Measurements from ENCODE around the gene TMEM200A. TPM values are rescaled to one million over a fixed set of nuclear protein-coding genes. Genes with fewer than 3 reads are reported as not detected.

Gene TMEM200A
- total and polyA plus RNA-seq, 7 donors = 0.71 to 10.2 (median 4.4) TPM

DNA sequence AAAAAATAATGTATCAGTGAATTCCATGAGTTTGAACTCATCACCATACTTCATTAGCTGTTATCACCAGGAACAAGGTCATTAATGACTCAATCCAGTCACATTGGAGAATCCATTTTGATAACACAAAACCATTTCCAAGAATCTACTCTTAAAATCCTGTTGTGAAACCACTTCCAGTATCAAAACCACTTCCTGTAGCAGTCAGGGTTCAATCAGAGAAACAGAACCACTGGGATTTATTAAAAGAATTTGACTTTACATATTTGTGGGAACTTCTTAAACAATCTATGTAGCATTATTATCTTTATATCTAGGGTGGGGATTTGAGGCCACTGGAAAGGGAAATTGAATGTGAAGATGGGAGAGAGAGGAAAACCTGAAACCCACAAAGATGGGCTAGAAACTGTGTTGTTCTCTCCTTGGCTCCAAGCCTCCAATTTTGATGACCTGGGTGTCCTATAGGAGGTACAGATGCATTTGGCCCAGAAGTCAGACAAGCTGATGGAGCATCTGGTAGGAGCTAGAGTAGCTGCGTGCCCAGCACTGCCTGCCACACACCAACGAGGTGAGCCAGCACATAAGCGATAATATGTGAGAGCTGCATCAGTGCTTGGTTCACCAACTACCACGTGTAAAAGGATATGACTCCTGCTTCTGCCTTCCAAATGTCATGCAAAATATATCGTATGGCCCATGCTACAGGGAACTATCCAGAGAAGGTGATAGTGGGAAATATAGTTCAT lies 117.0 kb downstream of the TMEM200A start:
- Histone ChIP-seq H3K36me3 (no peaks in the 10 kb centered on the region), H3K4me1 (no peaks in the 10 kb centered on the region), H3K9me3 (peaks cover 0 to 3% (median 0%) of the 10 kb centered on the region in 4 donors), H3K27me3 (no peaks in the 10 kb centered on the region), H3K4me3 (no peak overlapping the region), H3K27ac (no peak overlapping the region)
- 87% methylated on average over 5 of the region's 5 CpGs for WGBS, 2 donors
- TF ChIP-seq, protein P1, sequence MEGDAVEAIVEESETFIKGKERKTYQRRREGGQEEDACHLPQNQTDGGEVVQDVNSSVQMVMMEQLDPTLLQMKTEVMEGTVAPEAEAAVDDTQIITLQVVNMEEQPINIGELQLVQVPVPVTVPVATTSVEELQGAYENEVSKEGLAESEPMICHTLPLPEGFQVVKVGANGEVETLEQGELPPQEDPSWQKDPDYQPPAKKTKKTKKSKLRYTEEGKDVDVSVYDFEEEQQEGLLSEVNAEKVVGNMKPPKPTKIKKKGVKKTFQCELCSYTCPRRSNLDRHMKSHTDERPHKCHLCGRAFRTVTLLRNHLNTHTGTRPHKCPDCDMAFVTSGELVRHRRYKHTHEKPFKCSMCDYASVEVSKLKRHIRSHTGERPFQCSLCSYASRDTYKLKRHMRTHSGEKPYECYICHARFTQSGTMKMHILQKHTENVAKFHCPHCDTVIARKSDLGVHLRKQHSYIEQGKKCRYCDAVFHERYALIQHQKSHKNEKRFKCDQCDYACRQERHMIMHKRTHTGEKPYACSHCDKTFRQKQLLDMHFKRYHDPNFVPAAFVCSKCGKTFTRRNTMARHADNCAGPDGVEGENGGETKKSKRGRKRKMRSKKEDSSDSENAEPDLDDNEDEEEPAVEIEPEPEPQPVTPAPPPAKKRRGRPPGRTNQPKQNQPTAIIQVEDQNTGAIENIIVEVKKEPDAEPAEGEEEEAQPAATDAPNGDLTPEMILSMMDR (IDR thresholded peaks at IDR 0.05) = no peak
- TF ChIP-seq EP300 (IDR thresholded peaks at IDR 0.05) (no peak), POLR2A (IDR thresholded peaks at IDR 0.05) (no peak), POLR2AphosphoS5 (IDR thresholded peaks at IDR 0.05) (no peak)
- intact Hi-C loops (cut with DNase I) = no loop called here
- no peak for DNase-seq

DNA sequence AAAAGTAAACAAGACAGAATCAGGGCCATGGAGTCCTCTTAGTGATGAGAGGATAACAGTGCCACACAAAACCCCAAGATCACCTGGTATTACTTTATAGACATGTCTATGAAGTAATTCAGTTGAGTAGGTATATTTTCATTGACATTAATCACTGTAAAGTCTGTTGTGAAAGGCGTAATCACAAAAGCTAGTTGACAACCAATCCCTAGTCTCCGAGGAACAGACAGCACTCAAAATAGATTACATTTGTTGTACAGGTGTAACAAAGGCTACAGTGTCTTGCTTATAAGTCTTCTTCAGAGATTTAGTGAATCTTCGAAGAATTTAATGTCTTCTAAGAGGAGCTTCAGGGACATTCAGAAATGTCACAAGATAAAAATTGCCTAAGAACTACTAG lies 120.1 kb downstream of the TMEM200A start:
- DNase-seq = no peak
- Histone ChIP-seq H3K36me3 (no peaks in the 10 kb centered on the region), H3K27ac (no peak overlapping the region), H3K4me3 (no peak overlapping the region), H3K9me3 (peaks cover 0 to 3% (median 0%) of the 10 kb centered on the region in 4 donors), H3K27me3 (no peaks in the 10 kb centered on the region), H3K4me1 (no peaks in the 10 kb centered on the region)
- WGBS, 2 donors = 77 to 94% methylated on average over 3 of the region's 3 CpGs
- TF ChIP-seq POLR2AphosphoS5 (IDR thresholded peaks at IDR 0.05) (no peak), EP300 (IDR thresholded peaks at IDR 0.05) (no peak), POLR2A (IDR thresholded peaks at IDR 0.05) (no peak)
- TF ChIP-seq, protein P1 (IDR thresholded peaks at IDR 0.05) = no peak
- intact Hi-C loops (cut with DNase I) = no loop called here

DNA sequence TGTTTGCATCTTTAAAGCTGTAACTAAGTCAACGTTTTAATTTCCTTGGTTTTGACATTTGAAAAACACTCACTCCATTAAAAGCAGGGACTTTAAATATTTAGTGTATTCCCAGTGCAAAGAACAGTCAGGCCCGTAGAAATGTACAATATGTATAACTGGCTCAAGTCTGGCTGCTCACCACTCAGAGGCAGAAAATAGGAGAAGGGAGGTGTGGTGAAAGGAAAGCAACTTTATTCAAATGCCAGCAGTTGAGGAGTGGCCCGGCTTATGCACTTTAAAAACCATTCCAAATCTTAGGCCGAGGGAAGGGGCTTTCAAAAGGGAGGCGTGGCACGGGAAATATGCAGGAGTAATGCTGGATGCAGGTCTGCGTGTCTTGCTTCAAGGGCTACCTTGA lies 120.6 kb downstream of the TMEM200A start:
- Histone ChIP-seq H3K27ac (no peak overlapping the region), H3K36me3 (no peaks in the 10 kb centered on the region), H3K27me3 (no peaks in the 10 kb centered on the region), H3K4me1 (no peaks in the 10 kb centered on the region), H3K9me3 (peaks cover 0 to 3% (median 0%) of the 10 kb centered on the region in 4 donors), H3K4me3 (no peak overlapping the region)
- intact Hi-C loops (cut with DNase I) = no loop called here
- WGBS, 2 donors = 76 to 78% methylated on average over 7 of the region's 7 CpGs
- no peak for DNase-seq
- no peak for TF ChIP-seq POLR2AphosphoS5 (IDR thresholded peaks at IDR 0.05)
- no peak for TF ChIP-seq EP300 (IDR thresholded peaks at IDR 0.05)
- TF ChIP-seq, protein P1 (IDR thresholded peaks at IDR 0.05) = no peak
- no peak for TF ChIP-seq POLR2A (IDR thresholded peaks at IDR 0.05)

DNA sequence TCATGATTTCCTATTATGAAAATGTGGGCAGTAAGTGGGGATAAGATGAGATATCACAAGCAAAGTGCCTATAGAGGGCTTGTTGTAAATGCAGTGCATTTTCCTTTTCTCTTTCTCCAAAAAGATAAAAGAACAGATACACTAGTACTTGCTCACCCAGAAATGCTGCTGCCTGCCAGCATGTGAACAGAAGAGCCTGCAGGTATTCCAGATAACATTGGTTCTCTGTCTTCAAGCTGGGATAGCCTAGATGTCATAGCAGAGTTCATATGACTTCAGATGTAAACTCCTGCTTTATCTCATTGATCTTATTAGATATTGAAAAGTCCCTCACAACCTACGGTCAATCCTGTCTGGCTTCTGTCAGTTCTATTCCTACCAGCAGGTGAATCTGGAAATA lies 123.7 kb downstream of the TMEM200A start:
- H3K4me1 ChIP-seq = no peaks in the 10 kb centered on the region
- H3K27ac ChIP-seq = no peak overlapping the region
- no peaks in the 10 kb centered on the region for H3K36me3 ChIP-seq
- 76 to 79% methylated on average over 1 of the region's 1 CpG for WGBS, 2 donors
- DNase-seq = no peak
- no peak for TF ChIP-seq EP300 (IDR thresholded peaks at IDR 0.05)
- TF ChIP-seq POLR2AphosphoS5 (IDR thresholded peaks at IDR 0.05) = no peak
- no peak for TF ChIP-seq POLR2A (IDR thresholded peaks at IDR 0.05)
- TF ChIP-seq, protein P1 (IDR thresholded peaks at IDR 0.05) = no peak
- no peaks in the 10 kb centered on the region for H3K9me3 ChIP-seq
- intact Hi-C loops (cut with DNase I) = no loop called here
- no peaks in the 10 kb centered on the region for H3K27me3 ChIP-seq
- H3K4me3 ChIP-seq = no peak overlapping the region

Other genes with a start within 250 kb of the TMEM200A start
- under 1 TPM in 1 of 4 donors, not detected in 3; 0.81 TPM for gene SAMD3, start 143.1 kb upstream of the TMEM200A start, total RNA-seq
- 1 to 10 TPM; 1.2 to 3.7 (median 3.5) TPM for gene SAMD3, start 143.1 kb upstream of the TMEM200A start, polyA plus RNA-seq

Data from sigmoid colon (tissue), 7 donors.